Prostate gland (tissue), 2 donors: Measurements from ENCODE around the gene TSFM.

Experiments
- CTCF ChIP-seq, 4 experiments: fragments of 200-600 bp in 2 of 4; fragments of 450-650 bp in 2 of 4; sonication (generic) in 2 of 4; IDR thresholded peaks; 1 replicate in 3 of 4; 2 replicates in 1 of 4; pipeline ENCODE4 v1.5.1; 2016 to 2019; ENCODE audit warnings: antibody characterized with exemption in 4 of 4, mild to moderate bottlenecking in 2 of 4, moderate library complexity in 2 of 4
- POLR2A ChIP-seq: fragments of 450-650 bp; IDR thresholded peaks from one replicate; pipeline ENCODE4 v1.6.1; 2016; ENCODE audit warnings: antibody characterized with exemption, mild to moderate bottlenecking
- POLR2AphosphoS5 ChIP-seq: sonication (generic); formaldehyde crosslinking; IDR thresholded peaks from one replicate; pipeline ENCODE4 v1.6.1; 2017; ENCODE audit warnings: antibody characterized with exemption

GRCh38 chr12:57767876-57768275 is 14.7 kb upstream of the TSFM start:
- no peak for TF ChIP-seq CTCF (IDR thresholded peaks at IDR 0.05)
- TF ChIP-seq POLR2AphosphoS5: no peak
- no peak for TF ChIP-seq POLR2A
